HEK293 (cell line): ENCODE results near the gene TRIM6.

Experiments
- CTCF ChIA-PET: fragments of 350-600 bp; formaldehyde crosslinking; extraction: SDS; loops from one replicate; lab custom pipeline; 2021; ENCODE audit warnings: antibody characterized with exemption; lab: Yijun Ruan, JAX
- POLR2A ChIA-PET: fragments of 300-600 bp; formaldehyde crosslinking; extraction: SDS; loops from one replicate; lab custom pipeline; 2020; ENCODE audit warnings: antibody characterized with exemption, inconsistent platforms; lab: Yijun Ruan, JAX
- H3K27ac ChIP-seq: fragments of 200-500 bp; sonication (Bioruptor generic); 2 replicates; pipeline ENCODE4 v1.5.1; 2014; ENCODE audit warnings: low read depth, low read length, control low read depth, inconsistent platforms; ENCODE audit errors: extremely low read depth
- H3K36me3 ChIP-seq, 2 experiments: fragments of 200-500 bp in 1 of 2; sonication (Bioruptor generic) in 1 of 2; 1 replicate in 1 of 2; 2 replicates in 1 of 2; pipeline ENCODE4 v1.5.1; 2014 to 2017; ENCODE audit warnings: inconsistent platforms in 2 of 2, low read length in 2 of 2; ENCODE audit not compliant: control insufficient read depth in 2 of 2, insufficient read depth in 1 of 2
- H3K4me1 ChIP-seq: fragments of 200-500 bp; sonication (Bioruptor generic); 2 replicates; pipeline ENCODE4 v1.5.1; 2014; ENCODE audit warnings: mild to moderate bottlenecking, low read length, inconsistent platforms; ENCODE audit not compliant: control insufficient read depth, insufficient read depth
- H3K4me3 ChIP-seq: 2 replicates; pipeline ENCODE4 v1.5.1; 2011; ENCODE audit warnings: low read depth, mild to moderate bottlenecking, control low read depth, low read length, moderate library complexity
- H3K9me3 ChIP-seq: fragments of 200-500 bp; sonication (Bioruptor generic); 2 replicates; pipeline ENCODE4 v1.5.1; 2014; ENCODE audit warnings: low read depth, low read length, inconsistent platforms; ENCODE audit not compliant: control insufficient read depth, insufficient read depth
- BCL11A ChIP-seq: fragments of 450-650 bp; formaldehyde crosslinking; IDR thresholded peaks from 2 replicates; pipeline ENCODE4 v1.5.1; 2016; ENCODE audit warnings: low read depth, missing biosample characterization, missing genetic modification characterization
- ZFP41 ChIP-seq: fragments of 450-650 bp; formaldehyde crosslinking; IDR thresholded peaks from 2 replicates; pipeline ENCODE4 v1.5.1; 2016; ENCODE audit warnings: missing biosample characterization, missing genetic modification characterization, borderline replicate concordance
- ZNF114 ChIP-seq: fragments of 450-650 bp; formaldehyde crosslinking; IDR thresholded peaks from 2 replicates; pipeline ENCODE4 v1.5.0; 2017; ENCODE audit warnings: missing biosample characterization, missing genetic modification characterization
- ZNF16 ChIP-seq: fragments of 450-650 bp; formaldehyde crosslinking; IDR thresholded peaks from 2 replicates; pipeline ENCODE4 v1.5.1; 2016; ENCODE audit warnings: low read depth, missing biosample characterization, missing genetic modification characterization
- ZNF214 ChIP-seq: fragments of 450-650 bp; formaldehyde crosslinking; IDR thresholded peaks from 2 replicates; pipeline ENCODE4 v1.5.1; 2017; ENCODE audit warnings: missing biosample characterization, mild to moderate bottlenecking, missing genetic modification characterization, borderline replicate concordance
- ZNF266 ChIP-seq: fragments of 450-650 bp; formaldehyde crosslinking; IDR thresholded peaks from 2 replicates; pipeline ENCODE4 v1.5.1; 2016; ENCODE audit warnings: missing biosample characterization, missing genetic modification characterization, low read depth
- ZNF335 ChIP-seq: fragments of 450-650 bp; formaldehyde crosslinking; conservative IDR thresholded peaks from 2 replicates; pipeline ENCODE4 v1.5.1; 2016; ENCODE audit warnings: missing biosample characterization, missing genetic modification characterization
- ZNF37A ChIP-seq: fragments of 450-650 bp; IDR thresholded peaks from 2 replicates; pipeline ENCODE4 v1.5.1; 2018; ENCODE audit warnings: missing biosample characterization, missing genetic modification characterization
- ZNF423 ChIP-seq: fragments of 450-650 bp; formaldehyde crosslinking; IDR thresholded peaks from 2 replicates; pipeline ENCODE4 v1.5.1; 2016; ENCODE audit warnings: missing biosample characterization, missing genetic modification characterization
- ZNF514 ChIP-seq: fragments of 450-650 bp; formaldehyde crosslinking; IDR thresholded peaks from 2 replicates; pipeline ENCODE4 v1.5.1; 2016; ENCODE audit warnings: missing biosample characterization, missing genetic modification characterization
- ZNF530 ChIP-seq: fragments of 450-650 bp; formaldehyde crosslinking; IDR thresholded peaks from 2 replicates; pipeline ENCODE4 v1.5.1; 2016; ENCODE audit warnings: low read depth, missing biosample characterization, missing genetic modification characterization
- ZNF555 ChIP-seq: fragments of 450-650 bp; formaldehyde crosslinking; conservative IDR thresholded peaks from 2 replicates; pipeline ENCODE4 v1.5.1; 2017; ENCODE audit warnings: missing biosample characterization, mild to moderate bottlenecking, missing genetic modification characterization, inconsistent platforms
- ZNF621 ChIP-seq: fragments of 450-650 bp; formaldehyde crosslinking; IDR thresholded peaks from 2 replicates; pipeline ENCODE4 v1.5.1; 2017; ENCODE audit warnings: missing biosample characterization, missing genetic modification characterization
- ZNF654 ChIP-seq: fragments of 450-650 bp; formaldehyde crosslinking; IDR thresholded peaks from 2 replicates; pipeline ENCODE4 v1.5.1; 2016; ENCODE audit warnings: low read depth, missing biosample characterization, missing genetic modification characterization
- ZNF776 ChIP-seq: fragments of 450-650 bp; formaldehyde crosslinking; IDR thresholded peaks from 2 replicates; pipeline ENCODE4 v1.5.0; 2017; ENCODE audit warnings: missing biosample characterization, missing genetic modification characterization, borderline replicate concordance
- ZNF830 ChIP-seq: fragments of 450-650 bp; IDR thresholded peaks from 2 replicates; pipeline ENCODE4 v1.5.0; 2018; ENCODE audit warnings: missing biosample characterization, missing genetic modification characterization, low read depth, mild to moderate bottlenecking, moderate library complexity
- ZNF843 ChIP-seq: fragments of 450-650 bp; formaldehyde crosslinking; IDR thresholded peaks from 2 replicates; pipeline ENCODE4 v1.5.1; 2016; ENCODE audit warnings: missing biosample characterization, missing genetic modification characterization
- TF ChIP-seq, protein P1 (sequence below): fragments of 450-650 bp; formaldehyde crosslinking; IDR thresholded peaks from 2 replicates; pipeline ENCODE4 v1.5.1; 2016; ENCODE audit warnings: missing biosample characterization, missing genetic modification characterization, low read depth
- TF ChIP-seq, protein P2 (sequence below): fragments of 450-650 bp; IDR thresholded peaks from 2 replicates; pipeline ENCODE4 v1.5.1; 2018; ENCODE audit warnings: missing biosample characterization, mild to moderate bottlenecking, missing genetic modification characterization
- TF ChIP-seq, protein P3 (sequence below): fragments of 450-650 bp; formaldehyde crosslinking; IDR thresholded peaks from 2 replicates; pipeline ENCODE4 v1.5.1; 2016; ENCODE audit warnings: missing biosample characterization, missing genetic modification characterization
- TF ChIP-seq, protein P4 (sequence below): fragments of 450-650 bp; formaldehyde crosslinking; IDR thresholded peaks from 2 replicates; pipeline ENCODE4 v1.5.1; 2016; ENCODE audit warnings: missing biosample characterization, missing genetic modification characterization
- TF ChIP-seq, protein P5 (sequence below): fragments of 450-650 bp; formaldehyde crosslinking; IDR thresholded peaks from 2 replicates; pipeline ENCODE4 v1.5.1; 2016; ENCODE audit warnings: missing biosample characterization, missing genetic modification characterization
- TF ChIP-seq, protein P6 (sequence below): fragments of 450-650 bp; formaldehyde crosslinking; IDR thresholded peaks from 2 replicates; pipeline ENCODE4 v1.5.1; 2016; ENCODE audit warnings: missing biosample characterization, missing genetic modification characterization
- TF ChIP-seq, protein P7 (sequence below): fragments of 450-650 bp; formaldehyde crosslinking; IDR thresholded peaks from 2 replicates; pipeline ENCODE4 v1.5.1; 2016; ENCODE audit warnings: missing biosample characterization, missing genetic modification characterization, borderline replicate concordance

The TRIM6 gene

DNA sequence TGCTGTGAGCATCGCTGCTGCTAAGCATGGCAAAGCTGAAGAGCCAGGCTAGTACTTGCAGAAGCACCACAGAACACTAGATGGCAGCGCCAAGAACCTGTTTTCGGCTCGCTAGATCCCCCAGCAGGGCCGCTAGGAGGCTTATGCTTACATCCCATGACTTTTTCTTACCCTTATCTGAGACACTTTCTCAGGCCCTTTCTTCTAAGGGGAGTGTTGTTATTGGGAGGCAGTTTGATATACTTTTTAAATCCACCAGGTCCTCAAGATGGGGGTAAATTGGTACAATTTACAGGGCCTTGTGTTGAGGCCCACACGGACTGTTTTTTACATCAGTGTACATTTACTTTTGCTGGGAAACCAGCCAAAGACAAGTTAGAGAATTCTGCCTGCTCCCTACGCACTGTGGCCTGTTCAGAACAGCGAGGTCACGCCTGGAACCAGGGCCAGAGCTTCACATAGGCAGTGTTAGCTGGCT lies 4.0 kb downstream of the TRIM6 start:
- POLR2A ChIA-PET: interaction anchor here (0.5 kb wide), 1 partner anchor 22 kb away, joined by 4 read pairs; no protein-coding TSS in a partner anchor
- Histone ChIP-seq H3K27ac (no peak overlapping the region), H3K4me1 (no peaks in the 10 kb centered on the region), H3K4me3 (no peak overlapping the region), H3K9me3 (no peaks in the 10 kb centered on the region), H3K36me3 (peaks cover 0 to 12% of the 10 kb centered on the region in 2 experiments; a peak in 1 of 3 replicates)
- CTCF ChIA-PET: interaction anchor here (0.5 to 1.4 kb wide), 5 partner anchors 11 to 113 kb away, joined by 3 to 11 read pairs (median 3); no protein-coding TSS in a partner anchor
- no peak for TF ChIP-seq ZNF423 (tag by site-specific recombination)
- TF ChIP-seq, protein P1, sequence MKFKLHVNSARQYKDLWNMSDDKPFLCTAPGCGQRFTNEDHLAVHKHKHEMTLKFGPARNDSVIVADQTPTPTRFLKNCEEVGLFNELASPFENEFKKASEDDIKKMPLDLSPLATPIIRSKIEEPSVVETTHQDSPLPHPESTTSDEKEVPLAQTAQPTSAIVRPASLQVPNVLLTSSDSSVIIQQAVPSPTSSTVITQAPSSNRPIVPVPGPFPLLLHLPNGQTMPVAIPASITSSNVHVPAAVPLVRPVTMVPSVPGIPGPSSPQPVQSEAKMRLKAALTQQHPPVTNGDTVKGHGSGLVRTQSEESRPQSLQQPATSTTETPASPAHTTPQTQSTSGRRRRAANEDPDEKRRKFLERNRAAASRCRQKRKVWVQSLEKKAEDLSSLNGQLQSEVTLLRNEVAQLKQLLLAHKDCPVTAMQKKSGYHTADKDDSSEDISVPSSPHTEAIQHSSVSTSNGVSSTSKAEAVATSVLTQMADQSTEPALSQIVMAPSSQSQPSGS (tag by site-specific recombination): no peak
- TF ChIP-seq ZNF830: no peak
- TF ChIP-seq ZNF776 (tag by site-specific recombination): no peak
- TF ChIP-seq, protein P2, sequence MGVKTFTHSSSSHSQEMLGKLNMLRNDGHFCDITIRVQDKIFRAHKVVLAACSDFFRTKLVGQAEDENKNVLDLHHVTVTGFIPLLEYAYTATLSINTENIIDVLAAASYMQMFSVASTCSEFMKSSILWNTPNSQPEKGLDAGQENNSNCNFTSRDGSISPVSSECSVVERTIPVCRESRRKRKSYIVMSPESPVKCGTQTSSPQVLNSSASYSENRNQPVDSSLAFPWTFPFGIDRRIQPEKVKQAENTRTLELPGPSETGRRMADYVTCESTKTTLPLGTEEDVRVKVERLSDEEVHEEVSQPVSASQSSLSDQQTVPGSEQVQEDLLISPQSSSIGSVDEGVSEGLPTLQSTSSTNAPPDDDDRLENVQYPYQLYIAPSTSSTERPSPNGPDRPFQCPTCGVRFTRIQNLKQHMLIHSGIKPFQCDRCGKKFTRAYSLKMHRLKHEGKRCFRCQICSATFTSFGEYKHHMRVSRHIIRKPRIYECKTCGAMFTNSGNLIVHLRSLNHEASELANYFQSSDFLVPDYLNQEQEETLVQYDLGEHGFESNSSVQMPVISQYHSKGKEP (tag by site-specific recombination): no peak
- TF ChIP-seq ZFP41 (tag by site-specific recombination): no peak
- TF ChIP-seq ZNF214 (tag by site-specific recombination): no peak
- TF ChIP-seq, protein P3, sequence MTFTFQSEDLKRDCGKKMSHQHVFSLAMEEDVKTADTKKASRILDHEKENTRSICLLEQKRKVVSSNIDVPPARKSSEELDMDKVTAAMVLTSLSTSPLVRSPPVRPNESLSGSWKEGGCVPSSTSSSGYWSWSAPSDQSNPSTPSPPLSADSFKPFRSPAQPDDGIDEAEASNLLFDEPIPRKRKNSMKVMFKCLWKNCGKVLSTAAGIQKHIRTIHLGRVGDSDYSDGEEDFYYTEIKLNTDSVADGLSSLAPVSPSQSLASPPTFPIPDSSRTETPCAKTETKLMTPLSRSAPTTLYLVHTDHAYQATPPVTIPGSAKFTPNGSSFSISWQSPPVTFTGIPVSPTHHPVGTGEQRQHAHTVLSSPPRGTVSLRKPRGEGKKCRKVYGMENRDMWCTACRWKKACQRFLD (tag by site-specific recombination): no peak
- no peak for TF ChIP-seq ZNF621 (tag by site-specific recombination)
- TF ChIP-seq ZNF114 (tag by site-specific recombination): no peak
- TF ChIP-seq, protein P4, sequence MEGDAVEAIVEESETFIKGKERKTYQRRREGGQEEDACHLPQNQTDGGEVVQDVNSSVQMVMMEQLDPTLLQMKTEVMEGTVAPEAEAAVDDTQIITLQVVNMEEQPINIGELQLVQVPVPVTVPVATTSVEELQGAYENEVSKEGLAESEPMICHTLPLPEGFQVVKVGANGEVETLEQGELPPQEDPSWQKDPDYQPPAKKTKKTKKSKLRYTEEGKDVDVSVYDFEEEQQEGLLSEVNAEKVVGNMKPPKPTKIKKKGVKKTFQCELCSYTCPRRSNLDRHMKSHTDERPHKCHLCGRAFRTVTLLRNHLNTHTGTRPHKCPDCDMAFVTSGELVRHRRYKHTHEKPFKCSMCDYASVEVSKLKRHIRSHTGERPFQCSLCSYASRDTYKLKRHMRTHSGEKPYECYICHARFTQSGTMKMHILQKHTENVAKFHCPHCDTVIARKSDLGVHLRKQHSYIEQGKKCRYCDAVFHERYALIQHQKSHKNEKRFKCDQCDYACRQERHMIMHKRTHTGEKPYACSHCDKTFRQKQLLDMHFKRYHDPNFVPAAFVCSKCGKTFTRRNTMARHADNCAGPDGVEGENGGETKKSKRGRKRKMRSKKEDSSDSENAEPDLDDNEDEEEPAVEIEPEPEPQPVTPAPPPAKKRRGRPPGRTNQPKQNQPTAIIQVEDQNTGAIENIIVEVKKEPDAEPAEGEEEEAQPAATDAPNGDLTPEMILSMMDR (tag by site-specific recombination): peak; percentile 66
- TF ChIP-seq, protein P5, sequence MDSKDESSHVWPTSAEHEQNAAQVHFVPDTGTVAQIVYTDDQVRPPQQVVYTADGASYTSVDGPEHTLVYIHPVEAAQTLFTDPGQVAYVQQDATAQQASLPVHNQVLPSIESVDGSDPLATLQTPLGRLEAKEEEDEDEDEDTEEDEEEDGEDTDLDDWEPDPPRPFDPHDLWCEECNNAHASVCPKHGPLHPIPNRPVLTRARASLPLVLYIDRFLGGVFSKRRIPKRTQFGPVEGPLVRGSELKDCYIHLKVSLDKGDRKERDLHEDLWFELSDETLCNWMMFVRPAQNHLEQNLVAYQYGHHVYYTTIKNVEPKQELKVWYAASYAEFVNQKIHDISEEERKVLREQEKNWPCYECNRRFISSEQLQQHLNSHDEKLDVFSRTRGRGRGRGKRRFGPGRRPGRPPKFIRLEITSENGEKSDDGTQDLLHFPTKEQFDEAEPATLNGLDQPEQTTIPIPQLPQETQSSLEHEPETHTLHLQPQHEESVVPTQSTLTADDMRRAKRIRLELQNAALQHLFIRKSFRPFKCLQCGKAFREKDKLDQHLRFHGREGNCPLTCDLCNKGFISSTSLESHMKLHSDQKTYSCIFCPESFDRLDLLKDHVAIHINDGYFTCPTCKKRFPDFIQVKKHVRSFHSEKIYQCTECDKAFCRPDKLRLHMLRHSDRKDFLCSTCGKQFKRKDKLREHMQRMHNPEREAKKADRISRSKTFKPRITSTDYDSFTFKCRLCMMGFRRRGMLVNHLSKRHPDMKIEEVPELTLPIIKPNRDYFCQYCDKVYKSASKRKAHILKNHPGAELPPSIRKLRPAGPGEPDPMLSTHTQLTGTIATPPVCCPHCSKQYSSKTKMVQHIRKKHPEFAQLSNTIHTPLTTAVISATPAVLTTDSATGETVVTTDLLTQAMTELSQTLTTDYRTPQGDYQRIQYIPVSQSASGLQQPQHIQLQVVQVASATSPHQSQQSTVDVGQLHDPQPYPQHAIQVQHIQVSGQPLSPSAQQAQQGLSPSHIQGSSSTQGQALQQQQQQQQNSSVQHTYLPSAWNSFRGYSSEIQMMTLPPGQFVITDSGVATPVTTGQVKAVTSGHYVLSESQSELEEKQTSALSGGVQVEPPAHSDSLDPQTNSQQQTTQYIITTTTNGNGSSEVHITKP (tag by site-specific recombination): peak; percentile 36; the same call in 1 of the 2 replicates
- peak; percentile 28 for TF ChIP-seq ZNF654 (tag by site-specific recombination)
- TF ChIP-seq ZNF530 (tag by site-specific recombination): no peak
- TF ChIP-seq ZNF335 (tag by site-specific recombination): no peak
- no peak for TF ChIP-seq ZNF555 (tag by site-specific recombination)
- TF ChIP-seq, protein P6, sequence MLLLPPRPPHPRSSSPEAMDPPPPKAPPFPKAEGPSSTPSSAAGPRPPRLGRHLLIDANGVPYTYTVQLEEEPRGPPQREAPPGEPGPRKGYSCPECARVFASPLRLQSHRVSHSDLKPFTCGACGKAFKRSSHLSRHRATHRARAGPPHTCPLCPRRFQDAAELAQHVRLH (tag by site-specific recombination): no peak
- no peak for TF ChIP-seq ZNF843 (tag by site-specific recombination)
- no peak for TF ChIP-seq BCL11A (tag by site-specific recombination)
- TF ChIP-seq, protein P7, sequence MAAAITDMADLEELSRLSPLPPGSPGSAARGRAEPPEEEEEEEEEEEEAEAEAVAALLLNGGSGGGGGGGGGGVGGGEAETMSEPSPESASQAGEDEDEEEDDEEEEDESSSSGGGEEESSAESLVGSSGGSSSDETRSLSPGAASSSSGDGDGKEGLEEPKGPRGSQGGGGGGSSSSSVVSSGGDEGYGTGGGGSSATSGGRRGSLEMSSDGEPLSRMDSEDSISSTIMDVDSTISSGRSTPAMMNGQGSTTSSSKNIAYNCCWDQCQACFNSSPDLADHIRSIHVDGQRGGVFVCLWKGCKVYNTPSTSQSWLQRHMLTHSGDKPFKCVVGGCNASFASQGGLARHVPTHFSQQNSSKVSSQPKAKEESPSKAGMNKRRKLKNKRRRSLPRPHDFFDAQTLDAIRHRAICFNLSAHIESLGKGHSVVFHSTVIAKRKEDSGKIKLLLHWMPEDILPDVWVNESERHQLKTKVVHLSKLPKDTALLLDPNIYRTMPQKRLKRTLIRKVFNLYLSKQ (tag by site-specific recombination): no peak
- no peak for TF ChIP-seq ZNF266 (tag by site-specific recombination)
- TF ChIP-seq ZNF514: no peak
- no peak for TF ChIP-seq ZNF37A (tag by site-specific recombination)
- TF ChIP-seq ZNF16: no peak
